Activated CD4-positive, alpha-beta T cell treated with anti-CD3 and anti-CD28 coated beads, Interleukin-2, amount 50 U/mL, for 16 hours (primary cell): ENCODE results near the gene ANKRD40CL.
"Not testable (repeated sequence)": the region's sequence is repeated elsewhere in the genome, so short reads cannot be mapped to it uniquely, and the experiment has no call there.

ENCODE experiments used
- DNase-seq: peaks from one replicate; pipeline ENCODE4 v3.0.0-alpha.2; 2020

ANKRD40CL gene, protein sequence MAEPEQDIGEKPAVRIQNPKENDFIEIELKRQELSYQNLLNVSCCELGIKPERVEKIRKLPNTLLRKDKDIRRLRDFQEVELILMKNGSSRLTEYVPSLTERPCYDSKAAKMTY

DNA sequence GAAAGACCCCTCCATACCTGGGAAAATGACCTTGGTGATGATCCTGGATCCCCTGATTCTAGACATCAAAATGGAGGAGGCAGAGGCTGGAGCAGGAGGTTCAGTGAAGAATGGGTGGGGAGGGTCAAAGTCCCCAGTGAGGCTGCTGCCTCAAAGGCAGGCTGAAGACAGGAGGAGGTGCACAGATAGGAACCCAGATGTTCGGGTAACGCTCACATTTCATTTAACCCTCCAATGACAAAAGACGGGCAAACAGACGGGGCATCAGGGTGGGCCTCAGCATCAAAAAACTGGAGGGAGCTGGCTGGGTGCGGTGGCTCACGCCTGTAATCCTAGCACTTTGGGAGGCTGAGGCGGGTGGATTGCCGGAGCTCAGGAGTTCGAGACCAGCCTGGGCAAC, at the start of gene ANKRD40CL:
TSS of gene ANKRD40CL (minus strand) at position 73 of the 400 bp plus-strand sequence. CDS start 605 bp downstream, outside the sequence.
- no peak for DNase-seq

- no peak for DNase-seq
Observed at GRCh38 chr17:50816271-50816670, 49.0 kb upstream of the ANKRD40CL start.

DNA sequence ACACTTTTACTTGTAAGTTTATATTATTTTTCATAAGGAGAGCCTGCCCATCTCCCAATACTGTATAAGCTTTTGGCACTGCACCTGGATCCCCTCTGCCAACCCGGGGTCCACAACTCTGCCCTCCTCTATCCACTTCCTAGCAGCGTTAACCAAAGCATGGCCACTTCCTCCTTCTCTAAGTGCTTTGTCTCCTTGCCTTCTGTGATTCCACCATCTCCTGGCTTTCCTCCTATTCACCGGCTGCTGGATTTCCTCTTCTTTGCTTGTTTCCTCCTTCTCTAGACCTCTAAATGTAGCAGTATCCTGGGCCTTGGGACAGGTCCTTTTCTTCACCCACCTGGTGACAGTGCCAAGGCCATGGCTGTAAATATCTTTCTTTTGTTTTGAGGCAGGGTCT, 48.1 kb upstream of the ANKRD40CL start:
- no peak for DNase-seq

- no peak for DNase-seq
Observed at GRCh38 chr17:50813583-50813982, 46.3 kb upstream of the ANKRD40CL start.

- no peak for DNase-seq
Observed at GRCh38 chr17:50808888-50809287, 41.6 kb upstream of the ANKRD40CL start.

GRCh38 chr17:50808413-50808812, 41.1 kb upstream of the ANKRD40CL start:
- no peak for DNase-seq

GRCh38 chr17:50807675-50808074, 40.4 kb upstream of the ANKRD40CL start:
- no peak for DNase-seq

DNA sequence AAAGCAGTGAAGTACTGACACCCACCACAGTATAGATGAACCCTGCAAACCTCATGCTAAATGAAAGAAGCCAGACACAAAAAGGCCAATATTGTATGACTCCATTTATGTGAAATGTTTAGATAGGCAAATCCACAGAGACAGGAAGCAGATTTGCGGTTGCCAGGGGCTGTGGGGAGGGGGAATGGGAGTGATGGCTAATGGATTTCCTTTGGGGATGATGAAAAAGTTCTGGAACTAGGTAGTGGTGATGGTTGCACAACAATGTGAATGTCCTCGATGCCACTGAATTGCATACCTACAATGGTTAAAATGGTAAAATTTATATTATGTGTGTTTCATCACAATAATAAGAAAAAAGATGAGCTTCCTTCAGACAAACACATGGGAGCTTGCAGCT, 39.7 kb upstream of the ANKRD40CL start:
- DNase-seq: no peak

GRCh38 chr17:50806141-50806643, 38.9 kb upstream of the ANKRD40CL start:
- no peak for DNase-seq

DNA sequence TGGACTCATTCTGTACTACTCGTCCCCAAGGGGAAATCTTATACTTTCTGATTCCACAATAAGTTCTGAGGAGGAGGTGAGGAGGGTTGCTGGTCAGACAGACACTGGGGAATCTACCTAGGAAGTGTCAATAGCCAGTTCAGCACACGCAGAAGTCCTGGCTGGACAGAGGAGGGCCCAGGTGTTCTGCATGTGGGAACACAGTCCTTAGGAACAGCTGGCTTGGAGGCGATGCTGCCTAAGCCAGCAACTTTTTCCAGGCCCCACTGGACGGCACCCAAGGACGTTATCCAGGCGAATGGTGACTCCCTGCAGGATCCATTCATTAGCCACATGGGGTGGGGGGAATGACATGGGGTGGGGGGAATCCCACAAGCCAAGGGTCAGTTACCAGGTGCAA, 38.2 kb upstream of the ANKRD40CL start:
- DNase-seq: no peak

GRCh38 chr17:50804749-50805475, 37.6 kb upstream of the ANKRD40CL start:
- not testable (repeated sequence) for DNase-seq

DNA sequence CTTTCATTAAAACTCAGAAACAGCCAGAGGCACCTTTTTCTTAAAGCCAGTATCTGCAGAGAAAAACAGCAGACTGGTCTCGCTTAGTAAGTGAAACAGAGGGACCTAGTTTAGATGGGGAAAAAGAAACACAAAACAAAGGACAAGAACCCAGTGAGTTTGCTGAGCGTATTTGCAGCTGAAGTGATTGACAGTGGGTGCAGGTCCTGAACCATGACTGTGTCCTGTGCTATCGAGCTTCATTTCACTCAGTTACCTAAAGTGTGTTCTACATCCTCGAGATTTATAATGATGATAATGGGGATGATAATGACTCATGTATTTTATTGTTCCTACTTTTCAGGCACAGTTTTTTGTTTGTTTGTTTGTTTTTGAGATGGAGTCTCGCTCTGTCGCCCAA, 36.4 kb upstream of the ANKRD40CL start:
- no peak for DNase-seq

- no peak for DNase-seq
Observed at GRCh38 chr17:50802609-50803571, 35.6 kb upstream of the ANKRD40CL start.

DNA sequence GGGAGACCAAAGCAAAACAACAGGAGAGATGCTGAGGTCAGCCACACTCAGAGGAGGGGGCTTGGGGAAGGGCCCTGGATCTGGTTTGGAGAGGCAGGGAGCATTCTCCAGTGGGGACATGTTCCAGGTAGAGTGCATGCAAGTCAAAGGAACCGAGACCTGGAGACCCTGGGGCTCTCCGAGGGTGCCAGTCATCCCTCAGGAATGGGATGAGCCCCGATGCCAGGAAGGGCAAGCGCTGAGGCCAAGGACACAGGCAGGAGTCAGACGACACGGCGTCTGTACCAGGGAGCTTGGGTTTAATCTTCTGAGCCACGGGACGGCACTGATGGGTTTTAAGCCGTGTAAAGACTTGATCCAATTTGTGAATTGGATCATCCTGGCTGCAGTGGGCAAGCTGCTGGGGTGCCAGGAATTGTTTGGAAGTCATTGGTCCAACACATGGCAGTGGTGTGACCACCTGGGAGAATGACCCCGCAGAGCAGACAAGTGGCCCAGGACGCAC, 32.9 kb upstream of the ANKRD40CL start:
- no peak for DNase-seq

DNA sequence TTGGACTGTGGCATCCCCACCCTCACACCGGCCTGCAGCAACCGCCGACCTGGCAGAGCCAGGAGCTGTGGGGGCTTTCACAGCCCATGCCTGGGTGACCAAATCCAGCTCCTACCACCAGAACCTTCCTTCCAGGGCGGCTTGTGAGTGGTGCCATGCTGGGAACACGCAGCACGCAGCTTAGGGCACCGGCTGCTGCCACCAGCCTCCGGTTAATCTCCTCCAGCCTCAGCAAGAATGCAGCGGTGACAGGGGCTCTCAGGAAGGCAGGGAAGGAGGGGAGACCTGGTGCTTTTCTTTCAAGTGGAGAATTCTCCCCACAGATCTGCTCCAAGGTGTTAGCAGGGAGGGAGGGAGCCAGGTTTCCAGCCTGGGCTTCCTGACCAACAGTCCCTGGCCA, 32.3 kb upstream of the ANKRD40CL start:
- no peak for DNase-seq

DNA sequence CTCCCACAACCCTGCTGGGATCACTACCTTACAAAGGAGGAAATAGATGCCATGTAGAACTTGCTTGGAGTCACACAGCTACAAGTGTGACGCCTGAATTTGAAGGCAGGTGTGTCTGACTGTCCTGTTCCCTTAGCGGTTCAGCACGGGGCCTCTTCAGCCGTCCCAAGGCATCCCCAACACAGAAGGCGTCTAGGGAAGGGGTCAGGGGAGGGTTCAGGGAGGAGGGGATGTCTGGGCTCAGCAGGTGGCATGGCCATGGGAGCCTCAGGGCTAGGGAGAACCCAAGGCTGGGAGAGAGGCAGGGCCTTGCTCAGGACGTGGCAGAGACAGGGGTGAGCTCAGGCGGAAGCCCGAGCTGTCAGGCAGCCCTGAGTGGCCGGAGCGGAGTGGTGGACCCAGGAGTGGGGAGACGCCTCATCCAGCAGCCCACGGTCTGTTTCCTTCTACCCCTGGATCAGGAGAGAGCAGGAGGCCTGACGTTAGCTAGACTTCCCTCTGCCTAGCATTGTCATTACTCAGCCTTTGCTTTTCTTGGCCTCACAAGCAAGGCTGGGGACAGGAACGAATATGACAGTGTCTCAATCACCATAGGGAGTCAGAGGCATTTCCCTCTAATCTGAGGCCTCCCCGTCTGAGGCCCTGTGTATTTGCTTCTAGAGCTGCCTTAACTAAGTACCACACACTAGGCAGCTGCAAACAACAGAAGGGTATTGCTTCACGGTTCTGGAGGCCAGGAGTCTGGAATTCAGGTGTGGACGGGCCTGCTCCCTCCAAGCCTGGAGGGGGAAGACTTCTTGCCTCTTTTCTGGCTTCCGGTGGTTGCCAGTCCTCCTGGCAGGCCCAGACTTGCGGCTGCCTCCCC, 31.3 kb upstream of the ANKRD40CL start:
- DNase-seq: no peak

GRCh38 chr17:50797135-50797810, 30.0 kb upstream of the ANKRD40CL start:
- no peak for DNase-seq

DNA sequence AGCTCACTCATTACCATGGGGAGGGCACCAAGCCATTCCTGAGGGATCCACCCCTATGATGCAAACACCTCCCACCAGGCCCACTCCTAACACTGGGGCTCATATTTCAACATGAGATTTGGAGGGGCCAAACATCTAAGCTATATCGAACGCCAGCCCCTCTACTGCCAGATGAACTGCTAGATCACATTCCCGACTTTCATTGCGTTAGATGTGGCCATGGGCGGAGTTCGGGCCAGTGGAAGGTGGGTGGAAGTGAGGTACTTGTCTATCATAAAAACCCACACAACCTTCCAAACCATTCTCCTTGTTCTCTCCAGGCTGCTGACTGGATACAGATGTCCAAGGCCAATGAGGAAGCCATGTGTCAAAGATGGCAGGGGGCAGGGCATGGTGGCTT, 27.0 kb upstream of the ANKRD40CL start:
- DNase-seq: no peak

GRCh38 chr17:50793007-50793406, 25.7 kb upstream of the ANKRD40CL start:
- DNase-seq: no peak

DNA sequence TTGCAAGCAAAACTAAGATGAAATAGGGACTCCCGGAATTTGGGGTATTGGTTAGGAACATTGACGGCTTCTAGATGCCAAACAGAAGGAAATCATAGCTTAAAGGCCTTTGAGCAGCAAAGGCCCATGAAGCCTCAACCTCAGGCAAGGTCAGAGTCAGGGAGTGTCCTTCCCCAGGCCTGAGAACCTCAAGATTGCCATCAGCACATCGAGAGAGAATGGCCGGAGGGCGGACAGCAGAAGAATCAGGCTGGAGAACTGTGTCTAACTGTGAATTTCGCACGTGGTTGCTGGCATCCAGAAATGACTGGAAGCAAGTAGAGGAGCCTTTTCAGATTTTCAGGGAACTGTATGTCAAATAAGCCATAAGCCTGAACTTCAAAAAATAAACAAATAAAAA, 24.8 kb upstream of the ANKRD40CL start:
- DNase-seq: no peak

- DNase-seq: no peak
Observed at GRCh38 chr17:50790618-50791017, 23.3 kb upstream of the ANKRD40CL start.

DNA sequence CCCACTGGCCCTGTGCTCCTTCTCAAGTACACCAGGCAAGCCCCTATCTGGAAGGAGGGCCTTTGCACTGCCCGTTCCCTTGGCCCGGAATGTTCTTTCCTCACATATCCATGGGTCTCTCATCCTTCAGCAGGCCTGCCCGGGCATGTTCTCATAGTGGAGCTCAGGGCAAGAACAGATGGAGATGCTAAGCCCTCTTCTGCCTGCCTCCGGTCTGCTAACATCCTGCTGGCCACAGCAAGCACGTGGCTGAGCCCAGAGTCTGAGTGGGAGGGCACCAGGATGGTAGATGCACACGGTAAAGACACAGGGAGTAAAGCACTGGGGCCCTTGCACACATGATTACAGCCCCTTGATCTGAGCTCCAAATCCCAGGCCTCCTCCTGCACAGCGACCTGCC, 19.8 kb upstream of the ANKRD40CL start:
- no peak for DNase-seq
